Keratinocyte (primary cell): ENCODE data around the gene NCAPH2. TPM values are rescaled to one million over a fixed set of nuclear protein-coding genes. Genes with fewer than 3 reads are reported as not detected.

ENCODE experiments used
- DNase-seq: peaks from one replicate; pipeline ENCODE4 v3.0.0-alpha.2; 2011; ENCODE audit warnings: low read depth, missing footprints, low spot score
- FAIRE-seq: peaks from 2 replicates; lab custom pipeline; 2011; peaks lifted over from hg19 to GRCh38; lab: Jason Lieb, UNC
- H2AFZ ChIP-seq: 2 replicates; pipeline ENCODE4 v1.6.0; 2012; ENCODE audit warnings: low read length, control low read depth, inconsistent platforms; ENCODE audit not compliant: control insufficient read depth
- H3K27ac ChIP-seq: 2 replicates; pipeline ENCODE4 v1.5.1; 2011; ENCODE audit warnings: low read length; ENCODE audit not compliant: control insufficient read depth, insufficient read depth
- H3K27me3 ChIP-seq: 3 replicates; pipeline ENCODE4 v1.6.0; 2011; ENCODE audit warnings: low read length; ENCODE audit not compliant: control insufficient read depth, insufficient read depth; ENCODE audit errors: extremely low read depth
- H3K36me3 ChIP-seq, 2 experiments: 2 replicates in 1 of 2; 3 replicates in 1 of 2; pipeline ENCODE4 v1.5.1; 2011; ENCODE audit warnings: low read length in 2 of 2, mild to moderate bottlenecking in 1 of 2; ENCODE audit not compliant: control insufficient read depth in 2 of 2, insufficient read depth in 2 of 2; ENCODE audit errors: extremely low read depth in 1 of 2
- H3K4me1 ChIP-seq: 3 replicates; pipeline ENCODE4 v1.5.1; 2011; ENCODE audit warnings: low read length; ENCODE audit not compliant: control insufficient read depth, insufficient read depth; ENCODE audit errors: extremely low read depth
- H3K4me2 ChIP-seq: 3 replicates; pipeline ENCODE4 v1.6.0; 2011; ENCODE audit warnings: low read depth, low read length; ENCODE audit not compliant: control insufficient read depth, insufficient read depth; ENCODE audit errors: extremely low read depth
- H3K4me3 ChIP-seq, 3 experiments: fragments of 200-600 bp in 1 of 3; sonication (generic) in 1 of 3; 2 replicates in 2 of 3; 3 replicates in 1 of 3; pipeline ENCODE4 v1.5.1; 2011 to 2016; ENCODE audit warnings: low read length in 3 of 3, mild to moderate bottlenecking in 3 of 3, control low read depth in 2 of 3, inconsistent platforms in 1 of 3, low read depth in 1 of 3, mixed read lengths in 1 of 3, mixed run types in 1 of 3, moderate library complexity in 1 of 3; ENCODE audit not compliant: control insufficient read depth in 2 of 3, insufficient read depth in 2 of 3; ENCODE audit errors: extremely low read depth in 1 of 3
- H3K79me2 ChIP-seq: 2 replicates; pipeline ENCODE4 v1.6.0; 2012; ENCODE audit warnings: low read length; ENCODE audit not compliant: control insufficient read depth, insufficient read depth
- H3K9ac ChIP-seq: 3 replicates; pipeline ENCODE4 v1.6.0; 2011; ENCODE audit warnings: low read length; ENCODE audit not compliant: control insufficient read depth, insufficient read depth; ENCODE audit errors: extremely low read depth
- H3K9me1 ChIP-seq: 3 replicates; pipeline ENCODE4 v1.6.0; 2011; ENCODE audit warnings: low read length; ENCODE audit not compliant: control insufficient read depth, insufficient read depth; ENCODE audit errors: extremely low read depth
- H3K9me3 ChIP-seq: 2 replicates; pipeline ENCODE4 v1.5.1; 2012; ENCODE audit warnings: low read depth, low read length; ENCODE audit not compliant: control insufficient read depth
- H4K20me1 ChIP-seq: 3 replicates; pipeline ENCODE4 v1.6.0; 2011; ENCODE audit warnings: low read length; ENCODE audit not compliant: control insufficient read depth, insufficient read depth; ENCODE audit errors: extremely low read depth
- CTCF ChIP-seq, 3 experiments: IDR thresholded peaks in 1 of 3; conservative IDR thresholded peaks in 1 of 3; optimal IDR thresholded peaks in 1 of 3; 2 replicates in 2 of 3; 3 replicates in 1 of 3; pipeline versions ENCODE3 to v1.5.1; 2011; ENCODE audit warnings: low read length in 3 of 3, mild to moderate bottlenecking in 3 of 3, moderate library complexity in 2 of 3, control low read depth in 1 of 3, inconsistent platforms in 1 of 3; ENCODE audit not compliant: insufficient read depth in 2 of 3; ENCODE audit errors: extremely low read depth in 1 of 3
- EZH2 ChIP-seq: IDR thresholded peaks from one replicate; pipeline ENCODE4 v1.6.1; 2012; ENCODE audit warnings: inconsistent platforms, mild to moderate bottlenecking, low read length, moderate library complexity
- dilution Hi-C: fragments of 300-500 bp; cut with MboI; formaldehyde crosslinking; loops from one replicate; pipeline ENCODE4 v1.7.0; 2020; ENCODE audit warnings: low sequenced_read_pairs; ENCODE audit not compliant: extremely low pct_ligation_motif_present
- polyA plus RNA-seq, 5 experiments: library from polyadenylated mRNA; depleted of rRNA in 3 of 5; stranded (reverse) in 3 of 5; stranded (forward) in 1 of 5; unstranded in 1 of 5; fragments of >200 nt; gene quantifications; 1 replicate in 1 of 5; 2 replicates in 3 of 5; 3 replicates in 1 of 5; pipeline versions ENCODE4 v1.2.1 to v1.2.3, GENCODE V29; 2011 to 2012; ENCODE audit warnings: missing spikeins in 2 of 5, low read depth in 1 of 5, low replicate concordance in 1 of 5

NCAPH2 gene
- polyA plus RNA-seq, 1 donor (not counting 4 experiments of a cell fraction or from before 2014, with no cell fraction given): 11.4 TPM

- DNase-seq (no peak), FAIRE-seq (no peak)
- Histone ChIP-seq H2AFZ (peak within 1 kb of the TSS; percentile 12), H3K79me2 (no peaks in the 10 kb centered on the region), H3K4me2 (peak within 1 kb of the TSS; percentile 85), H3K9me1 (no peaks in the 10 kb centered on the region), H3K4me1 (peaks cover 10% of the 10 kb centered on the region), H3K27ac (peak within 1 kb of the TSS; percentile 76), H3K36me3 (peaks cover 0 to 2% of the 10 kb centered on the region in 2 experiments), H3K4me3 (peak within 1 kb of the TSS; percentile 50 to 79 (median 58)), H4K20me1 (no peaks in the 10 kb centered on the region), H3K9me3 (no peaks in the 10 kb centered on the region), H3K27me3 (peaks cover 11% of the 10 kb centered on the region), H3K9ac (peak within 1 kb of the TSS; percentile 90)
- dilution Hi-C loops: no loop called here
- TF ChIP-seq CTCF (optimal IDR thresholded peaks at IDR 0.05 in 1 of 3, IDR thresholded peaks at IDR 0.05 in 1 of 3, conservative IDR thresholded peaks at IDR 0.05 in 1 of 3; ENCODE audit: extremely low read depth in 1 of 3, insufficient read depth in 2 of 3, low read length in 3 of 3) (no peak), EZH2 (no peak)
These were observed 22.0 kb downstream of the NCAPH2 start, which contains the start of gene TYMP for GRCh38 chr22:50529897-50530579. TSS of gene TYMP (minus strand) at chr22:50530012. CDS start at chr22:50529709, 303 bp downstream.

- H3K4me1 ChIP-seq: peaks cover 10% of the 10 kb centered on the region
- no peaks in the 10 kb centered on the region for H4K20me1 ChIP-seq
- H3K36me3 ChIP-seq: peaks cover 0 to 2% of the 10 kb centered on the region in 2 experiments
- H3K4me3 ChIP-seq: peak overlapping the region; percentile 50 to 79 (median 58)
- no peak overlapping the region for H2AFZ ChIP-seq
- no peaks in the 10 kb centered on the region for H3K9me3 ChIP-seq
- FAIRE-seq (no peak), DNase-seq (no peak)
- peak overlapping the region; percentile 90 for H3K9ac ChIP-seq
- H3K4me2 ChIP-seq: peak overlapping the region; percentile 85
- no peaks in the 10 kb centered on the region for H3K79me2 ChIP-seq
- H3K27me3 ChIP-seq: peaks cover 11% of the 10 kb centered on the region
- TF ChIP-seq CTCF (optimal IDR thresholded peaks at IDR 0.05 in 1 of 3, IDR thresholded peaks at IDR 0.05 in 1 of 3, conservative IDR thresholded peaks at IDR 0.05 in 1 of 3; ENCODE audit: extremely low read depth in 1 of 3, insufficient read depth in 2 of 3, low read length in 3 of 3) (no peak), EZH2 (no peak)
- peak overlapping the region; percentile 68 for H3K27ac ChIP-seq
- dilution Hi-C loops: no loop called here
- H3K9me1 ChIP-seq: no peaks in the 10 kb centered on the region
These were observed 22.5 kb downstream of the NCAPH2 start for GRCh38 chr22:50530580-50530876.
